ENCODE data around the gene DOCK1. TPM values are rescaled to one million over a fixed set of nuclear protein-coding genes. Genes with fewer than 3 reads are reported as not detected.

The DOCK1 gene
- total RNA-seq, 2 donors from 2014 or later = 72.4 to 89.3 TPM

DNA sequence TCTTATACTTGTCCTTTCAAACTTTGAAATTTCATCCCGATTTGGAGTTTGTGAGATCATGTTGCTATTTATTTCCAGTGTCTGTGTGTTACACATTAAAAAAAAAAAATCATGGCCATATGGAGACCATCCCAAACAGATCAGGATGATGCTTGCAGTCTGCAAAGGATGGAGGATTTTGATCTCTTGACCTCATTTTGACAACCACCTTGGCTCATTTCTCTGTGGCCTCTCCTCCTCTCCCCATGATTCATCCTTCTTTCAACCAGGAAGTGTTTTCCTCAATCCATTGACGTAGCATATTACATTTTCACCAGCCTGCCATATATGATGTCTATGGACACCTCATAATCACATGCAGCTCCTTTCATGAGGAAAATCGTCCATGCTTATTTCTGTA lies 360.1 kb downstream of the DOCK1 start:
- DNase-seq = no peak
- no peak overlapping the region for H3K4me3 ChIP-seq (ENCODE audit: low read length)
- no peaks in the 10 kb centered on the region for H3K4me1 ChIP-seq (ENCODE audit: control insufficient read depth, insufficient read depth, low read length)
- Mint-ChIP-seq H3K27me3 (ENCODE audit: insufficient read depth) (no peaks in the 10 kb centered on the region), H3K27ac (no peak overlapping the region), H3K36me3 (ENCODE audit: low read depth) (peaks cover 23% of the 10 kb centered on the region), H3K4me1 (no peaks in the 10 kb centered on the region), H3K4me3 (no peak overlapping the region), H3K9me3 (peaks cover 4% of the 10 kb centered on the region)
- no peak overlapping the region for H3K9ac ChIP-seq (ENCODE audit: extremely low read depth, low read length, poor library complexity, severe bottlenecking)
- H3K27ac ChIP-seq (ENCODE audit: low read depth, low read length) = no peak overlapping the region
- H3K9me3 ChIP-seq (ENCODE audit: control insufficient read depth, low read length) = no peaks in the 10 kb centered on the region
- H3K27me3 ChIP-seq (ENCODE audit: control insufficient read depth, insufficient read depth, low read length, poor library complexity, severe bottlenecking) = no peaks in the 10 kb centered on the region
- 87 to 95% methylated on average over 2 to 3 of the region's 3 CpGs for WGBS, 2 experiments (ENCODE audit: insufficient coverage in 1 of 2, insufficient read length in 1 of 2)
- no peaks in the 10 kb centered on the region for H3K36me3 ChIP-seq (ENCODE audit: control insufficient read depth, insufficient read depth, low read length)
- TF ChIP-seq, protein P1, sequence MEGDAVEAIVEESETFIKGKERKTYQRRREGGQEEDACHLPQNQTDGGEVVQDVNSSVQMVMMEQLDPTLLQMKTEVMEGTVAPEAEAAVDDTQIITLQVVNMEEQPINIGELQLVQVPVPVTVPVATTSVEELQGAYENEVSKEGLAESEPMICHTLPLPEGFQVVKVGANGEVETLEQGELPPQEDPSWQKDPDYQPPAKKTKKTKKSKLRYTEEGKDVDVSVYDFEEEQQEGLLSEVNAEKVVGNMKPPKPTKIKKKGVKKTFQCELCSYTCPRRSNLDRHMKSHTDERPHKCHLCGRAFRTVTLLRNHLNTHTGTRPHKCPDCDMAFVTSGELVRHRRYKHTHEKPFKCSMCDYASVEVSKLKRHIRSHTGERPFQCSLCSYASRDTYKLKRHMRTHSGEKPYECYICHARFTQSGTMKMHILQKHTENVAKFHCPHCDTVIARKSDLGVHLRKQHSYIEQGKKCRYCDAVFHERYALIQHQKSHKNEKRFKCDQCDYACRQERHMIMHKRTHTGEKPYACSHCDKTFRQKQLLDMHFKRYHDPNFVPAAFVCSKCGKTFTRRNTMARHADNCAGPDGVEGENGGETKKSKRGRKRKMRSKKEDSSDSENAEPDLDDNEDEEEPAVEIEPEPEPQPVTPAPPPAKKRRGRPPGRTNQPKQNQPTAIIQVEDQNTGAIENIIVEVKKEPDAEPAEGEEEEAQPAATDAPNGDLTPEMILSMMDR (conservative IDR thresholded peaks at IDR 0.05) = no peak

DNA sequence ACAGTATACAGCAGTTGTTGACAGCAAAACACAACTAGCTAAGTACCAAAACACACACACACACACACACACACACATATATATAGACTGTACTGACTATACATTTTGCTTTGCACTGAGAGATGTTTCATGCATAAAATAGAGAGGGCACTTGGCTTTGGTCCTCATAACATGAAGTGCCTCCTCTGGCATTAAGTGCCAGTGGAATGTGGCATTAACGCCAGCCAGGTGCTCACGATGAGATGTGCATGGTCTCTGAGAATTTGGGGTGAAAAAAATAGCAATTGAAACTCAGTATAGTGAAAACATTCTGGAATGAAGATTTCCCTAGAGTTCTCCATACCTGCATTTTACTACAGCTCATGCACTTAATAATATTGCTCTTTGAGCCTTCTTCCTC lies 361.2 kb downstream of the DOCK1 start:
- no peak for DNase-seq
- Mint-ChIP-seq H3K9me3 (no peaks in the 10 kb centered on the region), H3K27ac (no peak overlapping the region), H3K36me3 (ENCODE audit: low read depth) (peaks cover 23% of the 10 kb centered on the region), H3K4me3 (no peak overlapping the region), H3K27me3 (ENCODE audit: insufficient read depth) (no peaks in the 10 kb centered on the region), H3K4me1 (no peaks in the 10 kb centered on the region)
- peaks cover 2% of the 10 kb centered on the region for H3K36me3 ChIP-seq (ENCODE audit: control insufficient read depth, insufficient read depth, low read length)
- no peaks in the 10 kb centered on the region for H3K27me3 ChIP-seq (ENCODE audit: control insufficient read depth, insufficient read depth, low read length, poor library complexity, severe bottlenecking)
- no peaks in the 10 kb centered on the region for H3K4me1 ChIP-seq (ENCODE audit: control insufficient read depth, insufficient read depth, low read length)
- no peak overlapping the region for H3K9ac ChIP-seq (ENCODE audit: extremely low read depth, low read length, poor library complexity, severe bottlenecking)
- TF ChIP-seq, protein P1 (conservative IDR thresholded peaks at IDR 0.05) = no peak
- 86% methylated on average over 2 of the region's 2 CpGs; no CpG with 5 or more reads in 1 of the 2 experiments for WGBS, 2 experiments (ENCODE audit: insufficient coverage in 1 of 2, insufficient read length in 1 of 2)
- no peaks in the 10 kb centered on the region for H3K9me3 ChIP-seq (ENCODE audit: control insufficient read depth, low read length)
- H3K4me3 ChIP-seq (ENCODE audit: low read length) = no peak overlapping the region
- H3K27ac ChIP-seq (ENCODE audit: low read depth, low read length) = no peak overlapping the region

DNA sequence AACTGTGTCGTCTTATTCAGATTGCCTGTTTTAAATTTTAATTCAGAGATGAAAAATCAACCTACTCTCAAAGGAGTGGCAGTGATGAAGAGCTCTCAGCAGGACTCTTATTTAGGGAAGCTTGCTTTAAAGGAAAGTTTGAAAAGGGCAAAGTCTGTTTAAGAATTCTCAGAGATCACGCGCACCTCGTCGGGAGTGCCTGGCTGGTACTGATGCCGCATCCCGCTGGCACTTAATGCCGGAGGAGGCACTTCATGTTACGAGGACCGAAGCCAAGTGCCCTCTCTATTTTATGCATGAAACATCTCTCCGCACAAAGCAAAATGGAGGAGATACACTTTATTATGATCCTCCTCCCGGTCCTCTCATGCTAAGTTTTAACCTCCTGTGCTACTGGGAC lies 362.2 kb downstream of the DOCK1 start:
- Mint-ChIP-seq H3K27ac (no peak overlapping the region), H3K9me3 (no peaks in the 10 kb centered on the region), H3K36me3 (ENCODE audit: low read depth) (peaks cover 27% of the 10 kb centered on the region), H3K27me3 (ENCODE audit: insufficient read depth) (no peaks in the 10 kb centered on the region), H3K4me3 (no peak overlapping the region), H3K4me1 (no peaks in the 10 kb centered on the region)
- TF ChIP-seq, protein P1 (conservative IDR thresholded peaks at IDR 0.05) = no peak
- WGBS, 2 experiments (ENCODE audit: insufficient coverage in 1 of 2, insufficient read length in 1 of 2) = 93 to 95% methylated on average over 11 to 12 of the region's 12 CpGs
- Histone ChIP-seq H3K27ac (ENCODE audit: low read depth, low read length) (peak overlapping the region; percentile 17), H3K4me3 (ENCODE audit: low read length) (no peak overlapping the region), H3K9me3 (ENCODE audit: control insufficient read depth, low read length) (no peaks in the 10 kb centered on the region), H3K4me1 (ENCODE audit: control insufficient read depth, insufficient read depth, low read length) (no peaks in the 10 kb centered on the region), H3K9ac (ENCODE audit: extremely low read depth, low read length, poor library complexity, severe bottlenecking) (no peak overlapping the region), H3K36me3 (ENCODE audit: control insufficient read depth, insufficient read depth, low read length) (peaks cover 11% of the 10 kb centered on the region), H3K27me3 (ENCODE audit: control insufficient read depth, insufficient read depth, low read length, poor library complexity, severe bottlenecking) (no peaks in the 10 kb centered on the region)
- no peak for DNase-seq

Measured in endodermal cell (in vitro differentiated cells).